Measurements from ENCODE around the gene PRAC2. TPM values are rescaled to one million over a fixed set of nuclear protein-coding genes. Genes with fewer than 3 reads are reported as not detected.
A peak's percentile ranks its signal among the peaks of the same experiment; 100 is the strongest.
"Not testable (repeated sequence)": the region's sequence is repeated elsewhere in the genome, so short reads cannot be mapped to it uniquely, and the experiment has no call there.

PRAC2 gene
- not detected for polyA plus RNA-seq (ENCODE audit: insufficient read length in 4 of 4)

- DNase-seq (ENCODE audit: low read depth in 4 of 4, low spot score in 3 of 4), result no peak
Measured at GRCh38 chr17:48722915-48723422, at the start of gene PRAC2. TSS of gene PRAC2 (plus strand) at chr17:48723185. CDS start at chr17:48724411, 1,226 bp downstream.

- DNase-seq (ENCODE audit: low read depth in 4 of 4, low spot score in 3 of 4), result no peak
Measured at GRCh38 chr17:48676963-48677558, 45.9 kb upstream of the PRAC2 start.

DNA sequence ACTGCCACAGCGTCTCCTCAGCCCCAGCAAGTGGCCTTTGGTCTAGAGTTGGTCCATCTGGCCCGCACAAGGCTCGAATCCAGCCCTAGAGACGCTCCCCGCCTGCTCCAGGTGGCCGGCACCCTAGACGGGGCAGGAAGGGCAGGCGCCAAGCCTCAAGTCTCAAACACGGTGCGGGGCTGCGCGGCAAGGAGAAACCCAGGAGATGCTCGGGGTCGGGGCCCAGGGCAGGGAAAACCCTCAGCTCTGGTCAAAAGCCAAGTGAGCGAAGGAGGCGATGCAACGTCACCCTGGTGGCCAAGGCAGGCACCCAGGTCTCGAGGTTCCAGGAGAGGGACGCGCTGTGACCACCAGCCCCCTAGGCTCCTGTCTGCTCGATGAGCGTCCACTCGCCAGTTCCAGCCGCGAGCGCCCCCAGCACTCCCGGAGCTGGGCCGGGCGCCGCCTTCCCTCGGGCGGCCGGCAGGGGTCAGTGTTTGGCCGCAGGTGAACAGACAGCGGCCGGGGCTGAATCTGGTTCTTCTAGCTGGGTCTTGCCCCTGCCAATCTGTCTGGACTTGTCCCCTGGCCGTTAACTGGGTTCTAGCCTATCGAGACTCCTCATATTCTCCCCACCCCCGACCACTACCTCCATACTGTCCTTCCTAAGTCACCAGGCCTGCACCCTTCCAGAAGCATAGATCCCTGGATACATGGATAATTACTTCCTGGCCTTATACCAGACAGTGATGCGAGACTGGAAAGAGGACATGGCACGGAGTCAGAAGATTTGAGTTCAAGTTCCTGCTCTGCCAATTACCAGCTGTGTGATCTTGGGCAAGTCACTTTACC, 44.6 kb upstream of the PRAC2 start:
- DNase-seq (ENCODE audit: low read depth in 4 of 4, low spot score in 3 of 4), result peak; percentile 33 to 57 (median 52)

- DNase-seq (ENCODE audit: low read depth in 4 of 4, low spot score in 3 of 4), result no peak
Measured at GRCh38 chr17:48679385-48680096, 43.4 kb upstream of the PRAC2 start.

DNA sequence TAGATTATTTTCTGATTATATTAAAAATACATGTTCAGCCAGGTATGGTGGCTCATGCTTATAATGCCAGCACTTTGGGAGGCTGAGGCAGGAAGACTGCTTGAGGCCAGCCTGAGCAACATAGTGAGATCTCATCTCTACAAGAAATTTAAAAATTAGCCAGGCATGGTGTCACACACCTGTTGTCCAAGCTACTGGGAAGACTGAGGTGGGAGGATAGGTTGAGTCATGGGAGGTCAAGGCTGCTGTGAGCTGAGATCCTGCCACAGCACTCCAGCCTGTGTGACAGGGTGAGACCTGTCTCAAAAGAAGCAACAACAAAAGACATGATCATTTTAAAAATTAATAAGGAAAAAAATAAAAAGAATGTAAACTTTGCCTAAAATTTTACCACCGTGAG, 41.4 kb upstream of the PRAC2 start:
- no peak for DNase-seq (ENCODE audit: low read depth in 4 of 4, low spot score in 3 of 4)

- DNase-seq (ENCODE audit: low read depth in 4 of 4, low spot score in 3 of 4), result no peak
Measured at GRCh38 chr17:48690655-48691054, 32.3 kb upstream of the PRAC2 start.

DNA sequence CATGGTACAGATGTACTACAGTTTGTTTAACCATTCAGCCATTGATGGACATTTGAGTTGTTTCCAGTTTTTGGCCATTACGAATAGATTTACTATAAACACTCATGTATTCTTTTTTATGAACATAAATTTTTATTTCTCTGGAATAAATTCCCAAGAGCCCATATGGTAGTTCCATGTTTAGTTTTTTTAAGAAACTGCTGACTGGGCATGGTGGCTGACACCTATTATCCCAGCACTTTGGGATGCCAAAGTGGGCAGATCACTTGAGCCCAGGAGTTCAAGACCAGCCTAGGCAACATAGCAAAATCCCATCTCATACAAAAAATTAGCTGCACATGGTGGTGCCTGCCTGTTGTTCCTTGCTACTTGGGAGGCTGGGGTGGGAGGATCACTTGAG, 30.9 kb upstream of the PRAC2 start:
- DNase-seq (ENCODE audit: low read depth in 4 of 4, low spot score in 3 of 4), result no peak

DNA sequence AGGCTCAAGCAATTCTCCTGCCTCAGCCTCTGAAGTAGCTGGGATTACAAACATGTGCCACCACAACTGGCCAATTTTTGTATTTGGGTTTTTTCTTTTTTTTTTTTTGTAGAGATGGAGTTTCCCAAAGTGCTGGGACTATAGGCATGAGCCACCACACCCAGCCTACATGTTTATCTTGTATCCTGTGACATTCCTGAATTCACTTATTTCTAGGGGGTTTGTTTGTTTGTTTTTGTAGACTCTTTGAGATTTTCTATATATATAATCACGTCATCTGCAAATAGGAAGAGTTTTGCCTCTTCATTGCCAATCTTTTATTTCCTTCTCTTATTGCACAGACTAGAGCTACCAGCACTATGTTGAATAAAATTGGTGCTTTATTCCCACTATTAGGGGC, 29.8 kb upstream of the PRAC2 start:
- DNase-seq (ENCODE audit: low read depth in 4 of 4, low spot score in 3 of 4), result no peak

- DNase-seq (ENCODE audit: low read depth in 4 of 4, low spot score in 3 of 4), result no peak
Measured at GRCh38 chr17:48701864-48702532, 21.0 kb upstream of the PRAC2 start.

DNA sequence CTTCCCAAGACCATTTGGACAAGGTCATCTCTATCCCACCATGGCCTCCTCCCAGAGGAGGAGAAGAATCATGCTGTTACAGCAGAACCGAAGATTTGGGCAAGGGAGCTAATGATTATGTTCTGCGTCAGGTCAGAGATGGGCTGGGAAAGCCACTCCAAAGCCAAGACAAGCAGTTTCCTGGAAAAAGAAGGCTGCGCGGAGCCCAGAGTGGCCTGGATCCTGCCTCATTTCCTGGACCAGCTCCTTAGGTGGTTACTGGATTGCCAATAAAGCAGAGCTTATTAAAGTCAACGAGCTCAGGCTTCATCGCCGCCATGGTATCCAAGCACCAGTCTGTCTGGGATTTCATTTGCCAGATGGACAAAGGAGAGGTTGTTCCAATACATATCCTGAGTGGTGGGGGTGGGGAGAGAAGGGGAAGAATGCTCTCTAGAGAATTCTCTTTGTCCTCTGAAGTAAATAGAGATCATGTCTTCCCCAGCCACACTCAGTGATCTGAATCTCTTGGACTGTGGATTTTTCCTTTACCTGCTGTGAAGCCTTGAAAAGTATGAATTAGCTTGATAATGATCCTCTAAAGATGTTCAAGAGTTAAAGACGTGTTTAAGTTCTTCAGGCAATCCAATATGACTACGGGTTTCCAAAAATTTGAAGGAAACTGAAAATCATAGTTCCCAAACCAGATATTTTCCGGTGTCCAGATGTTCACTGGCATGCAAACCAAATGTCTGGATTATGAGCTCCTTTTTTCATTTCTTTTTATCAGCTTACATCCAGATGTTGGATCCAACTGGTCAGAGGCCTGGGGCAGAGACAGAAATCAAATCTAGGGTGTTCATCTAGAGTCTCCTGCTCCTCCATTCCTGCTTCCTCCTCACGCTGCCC, 18.4 kb upstream of the PRAC2 start:
- DNase-seq (ENCODE audit: low read depth in 4 of 4, low spot score in 3 of 4), result no peak

DNA sequence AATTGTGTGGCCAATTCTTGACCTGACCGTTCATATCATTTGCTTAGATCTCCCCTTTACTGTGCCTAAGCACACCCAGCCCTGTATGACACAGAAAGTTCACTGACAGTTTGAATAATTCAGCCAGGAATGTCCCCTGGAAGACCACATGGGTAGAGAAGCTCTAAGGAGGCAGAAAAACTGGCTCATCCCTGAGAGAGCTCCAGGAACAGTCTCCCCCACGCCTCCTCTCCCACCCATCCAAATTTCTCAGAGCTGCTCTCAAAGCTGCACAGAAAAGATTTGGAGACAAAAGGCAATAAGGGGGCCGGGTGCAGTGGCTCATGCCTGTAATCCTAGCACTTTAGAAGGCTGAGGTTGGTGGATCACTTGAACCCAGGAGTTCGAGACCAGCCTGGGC, 11.9 kb upstream of the PRAC2 start:
- DNase-seq (ENCODE audit: low read depth in 4 of 4, low spot score in 3 of 4), result no peak

- DNase-seq (ENCODE audit: low read depth in 4 of 4, low spot score in 3 of 4), result no peak
Measured at GRCh38 chr17:48715496-48716399, 7.2 kb upstream of the PRAC2 start.

DNA sequence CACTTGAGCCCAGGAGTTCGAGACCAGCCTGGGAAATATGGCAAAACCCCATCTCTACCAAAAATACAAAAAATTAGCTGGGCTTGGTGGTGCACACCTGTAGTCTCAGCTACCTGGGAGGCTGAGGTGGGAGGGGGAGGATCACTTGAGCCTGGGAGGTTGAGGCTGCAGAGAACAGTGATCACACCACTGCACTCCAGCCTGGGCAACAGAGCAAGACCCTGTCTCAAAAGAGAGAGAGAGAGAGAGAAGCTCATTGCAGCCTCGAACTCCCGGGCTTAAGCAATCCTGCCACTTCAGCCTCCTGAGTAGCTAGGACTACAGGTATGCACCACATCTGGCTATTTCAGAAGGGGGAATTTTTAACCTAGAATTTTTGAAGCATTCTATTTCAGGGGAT, 6.4 kb upstream of the PRAC2 start:
- DNase-seq (ENCODE audit: low read depth in 4 of 4, low spot score in 3 of 4), result not testable (repeated sequence)

DNA sequence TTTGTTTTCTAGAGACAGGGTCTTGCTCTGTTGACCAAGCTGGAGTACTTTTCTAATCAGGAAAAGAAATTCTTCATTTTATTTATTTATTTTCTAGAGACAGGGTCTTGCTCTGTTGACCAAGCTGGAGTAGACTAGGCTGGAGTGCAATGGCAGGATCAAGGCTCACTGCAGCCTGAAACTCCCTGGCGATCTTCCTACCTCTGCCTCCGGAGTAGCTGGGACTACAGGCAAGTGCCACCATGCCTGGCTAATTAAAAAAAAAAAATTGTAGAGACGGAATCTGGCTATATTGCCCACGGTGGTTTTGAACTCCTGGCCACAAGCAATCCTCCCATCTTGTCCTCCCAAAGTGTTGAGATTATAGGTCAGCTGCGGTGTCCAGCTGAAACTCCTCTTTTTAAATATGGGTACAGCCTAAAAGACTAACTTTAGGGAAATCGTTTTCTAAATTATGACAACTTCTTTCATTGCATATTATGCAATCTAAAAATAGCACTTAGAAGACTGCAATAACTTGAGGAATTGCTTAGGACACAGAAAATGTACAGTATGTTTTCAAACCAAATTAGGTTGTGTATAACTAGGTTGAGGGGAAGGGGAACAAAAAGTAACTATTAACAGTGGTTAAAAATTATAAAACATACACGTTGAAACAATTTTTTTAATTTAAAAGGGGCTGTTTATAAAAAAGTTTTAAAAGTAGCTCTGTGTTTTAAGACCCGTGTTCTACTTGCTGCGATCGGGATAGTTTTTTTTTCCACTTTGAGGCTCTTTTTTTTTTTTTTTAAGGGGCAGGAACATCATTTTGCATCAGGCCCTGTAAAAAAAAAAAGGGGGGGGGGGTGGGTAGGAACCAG, 5.4 kb upstream of the PRAC2 start:
- DNase-seq (ENCODE audit: low read depth in 4 of 4, low spot score in 3 of 4), result no peak

GRCh38 chr17:48718227-48718760, 4.7 kb upstream of the PRAC2 start:
- DNase-seq (ENCODE audit: low read depth in 4 of 4, low spot score in 3 of 4), result no peak

DNA sequence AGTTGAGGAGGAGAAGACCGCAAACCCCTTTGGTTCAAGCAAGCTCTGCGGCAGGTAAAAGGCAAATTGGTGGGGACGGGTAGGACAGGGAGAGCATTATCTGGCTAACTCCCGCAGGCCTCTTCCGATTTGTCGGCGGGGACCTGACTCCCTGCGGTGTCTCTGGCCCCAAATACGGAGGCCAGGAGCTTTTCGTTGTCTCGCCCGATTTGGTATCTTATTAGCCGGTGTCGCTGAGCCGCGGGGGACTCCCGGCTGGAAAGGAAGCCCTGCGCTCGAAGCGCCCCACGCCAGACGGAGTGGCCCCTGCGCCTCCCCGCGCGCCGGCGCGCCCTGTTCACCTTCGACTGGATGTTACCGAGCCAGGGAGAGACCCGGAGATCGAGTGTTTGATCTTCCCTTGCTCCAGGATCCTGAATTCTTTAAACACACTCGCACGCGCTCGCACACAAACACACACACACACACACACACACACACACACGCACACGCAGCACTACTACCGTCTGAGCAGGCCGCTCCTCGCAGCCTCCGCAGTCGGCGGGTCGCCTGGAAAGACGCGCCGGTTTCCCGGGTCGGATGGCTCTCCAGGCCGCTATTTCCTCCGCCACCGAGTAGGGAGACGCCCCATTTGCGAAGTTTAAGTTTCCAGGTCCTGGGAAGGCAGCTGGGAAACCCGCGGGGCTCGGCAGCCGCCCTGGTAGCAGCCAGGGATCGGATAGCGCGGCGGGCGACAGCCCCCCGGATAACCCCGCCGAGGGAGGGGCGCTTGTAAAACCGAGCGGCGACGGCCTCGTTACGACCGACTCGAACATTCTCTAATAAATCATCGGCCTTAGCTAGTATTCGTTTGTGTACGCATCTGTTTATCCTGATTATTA, 4.0 kb upstream of the PRAC2 start:
- DNase-seq (ENCODE audit: low read depth in 4 of 4, low spot score in 3 of 4), result no peak
